Urothelium cell line (cell line): ENCODE results near the gene TIMP3.
"Not testable (repeated sequence)": the region's sequence is repeated elsewhere in the genome, so short reads cannot be mapped to it uniquely, and the experiment has no call there.

ENCODE experiments used
- DNase-seq: peaks from one replicate; pipeline ENCODE4 v3.0.0; 2011; ENCODE audit warnings: low spot score, mixed read lengths
- FAIRE-seq: peaks from 2 replicates; lab custom pipeline; 2011; peaks lifted over from hg19 to GRCh38; lab: Jason Lieb, UNC

TIMP3 gene

GRCh38 chr22:32850591-32851517 is 49.3 kb downstream of the TIMP3 start:
- DNase-seq = no peak
- no peak for FAIRE-seq

GRCh38 chr22:32852395-32853251 is 51.1 kb downstream of the TIMP3 start:
- DNase-seq (no peak), FAIRE-seq (no peak)

GRCh38 chr22:32853662-32854061 is 52.2 kb downstream of the TIMP3 start:
- FAIRE-seq (no peak), DNase-seq (no peak)

DNA sequence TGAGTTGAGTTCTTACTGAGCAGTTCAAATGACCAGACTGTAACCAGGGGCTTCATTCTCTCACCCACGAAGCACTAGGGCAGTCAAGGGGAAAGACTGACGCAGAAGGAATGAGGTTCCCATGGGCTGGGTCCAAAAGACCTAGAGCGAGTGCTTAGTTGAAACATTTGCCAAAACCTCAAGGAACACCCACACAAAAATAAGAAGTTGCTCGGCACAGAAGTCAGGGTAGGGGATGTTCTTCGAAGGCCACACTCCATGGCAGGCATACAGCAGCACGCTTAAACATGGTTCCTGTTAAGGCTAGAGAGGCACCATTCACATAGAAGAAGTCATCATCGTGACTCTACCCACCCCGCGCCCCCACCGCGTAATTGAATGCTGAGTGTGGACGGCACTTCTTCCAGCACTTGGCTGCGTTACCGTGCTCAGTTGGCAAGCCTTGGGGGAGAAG is 52.9 kb downstream of the TIMP3 start:
- no peak for FAIRE-seq
- DNase-seq = no peak

DNA sequence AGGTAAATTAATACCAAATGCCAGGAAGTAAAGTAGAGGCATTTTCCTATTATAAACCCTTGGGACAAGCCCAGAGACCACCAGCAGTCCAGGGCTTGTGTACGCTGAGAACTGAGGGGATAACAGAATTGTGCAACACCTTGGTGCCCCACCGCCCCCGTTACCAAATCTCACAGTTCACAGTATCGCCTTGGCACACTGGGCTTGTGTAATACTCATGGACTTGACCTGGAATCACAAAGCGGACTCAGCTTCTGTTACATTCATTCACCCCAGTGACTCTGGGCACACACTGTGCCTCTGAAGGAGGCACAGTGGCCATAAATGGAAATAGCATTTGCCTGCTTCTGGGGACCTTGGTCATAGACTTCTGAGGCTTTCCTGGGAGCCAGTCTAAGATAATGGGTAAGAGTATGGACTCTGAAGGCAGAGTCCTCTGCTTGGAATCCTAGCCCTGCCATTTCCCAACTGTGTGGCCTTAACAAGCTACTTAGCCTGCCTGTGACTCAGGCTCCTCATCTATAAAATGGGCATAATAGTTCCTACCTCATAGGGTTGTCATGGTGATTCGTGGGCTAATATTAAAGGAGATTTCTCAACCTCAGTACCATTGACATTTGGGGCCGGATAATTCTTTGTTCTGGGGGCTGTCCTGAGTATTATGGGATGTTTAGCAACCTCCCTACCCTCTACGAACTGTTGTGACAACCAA is 53.7 kb downstream of the TIMP3 start:
- FAIRE-seq (no peak), DNase-seq (no peak)

DNA sequence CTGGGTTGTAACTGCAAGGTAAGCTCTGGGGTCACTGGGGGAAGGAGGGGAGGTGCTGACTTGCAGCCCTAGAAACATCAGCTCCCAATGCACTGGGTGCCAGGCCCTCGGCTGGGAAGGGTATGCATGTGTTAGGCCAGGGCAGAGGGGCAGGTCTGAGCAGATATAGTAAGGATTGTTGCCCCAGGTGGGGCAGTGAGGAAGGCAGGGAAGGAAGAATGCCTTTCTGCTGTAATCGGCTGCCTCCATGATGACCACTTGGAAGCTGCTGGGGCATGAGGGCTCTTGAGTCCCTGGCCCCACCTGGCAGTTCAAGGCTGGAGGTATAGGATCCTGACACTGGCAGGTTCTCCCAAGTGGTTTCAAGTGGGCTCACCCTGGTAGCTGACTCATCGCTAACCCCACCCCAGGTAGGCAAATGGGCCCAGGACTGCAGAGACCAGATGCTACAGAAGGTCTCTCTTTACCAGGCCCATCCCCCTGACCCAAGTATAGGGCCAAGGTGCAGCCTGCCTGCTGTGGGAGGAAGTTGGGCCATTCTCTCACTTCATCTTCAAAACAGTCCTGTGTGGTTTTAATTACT is 56.7 kb downstream of the TIMP3 start:
- FAIRE-seq = no peak
- DNase-seq = no peak

- DNase-seq (no peak), FAIRE-seq (no peak)
These were observed 57.5 kb downstream of the TIMP3 start for GRCh38 chr22:32858957-32859356.

DNA sequence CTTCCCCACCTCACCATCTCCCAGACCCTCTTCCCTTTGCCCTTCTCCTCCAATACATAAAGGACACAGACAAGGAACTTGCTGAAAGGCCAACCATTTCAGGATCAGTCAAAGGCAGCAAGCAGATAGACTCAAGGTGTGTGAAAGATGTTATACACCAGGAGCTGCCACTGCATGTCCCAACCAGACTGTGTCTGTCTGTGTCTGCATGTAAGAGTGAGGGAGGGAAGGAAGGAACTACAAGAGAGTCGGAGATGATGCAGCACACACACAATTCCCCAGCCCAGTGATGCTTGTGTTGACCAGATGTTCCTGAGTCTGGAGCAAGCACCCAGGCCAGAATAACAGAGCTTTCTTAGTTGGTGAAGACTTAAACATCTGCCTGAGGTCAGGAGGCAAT is 58.2 kb downstream of the TIMP3 start:
- no peak for DNase-seq
- no peak for FAIRE-seq

DNA sequence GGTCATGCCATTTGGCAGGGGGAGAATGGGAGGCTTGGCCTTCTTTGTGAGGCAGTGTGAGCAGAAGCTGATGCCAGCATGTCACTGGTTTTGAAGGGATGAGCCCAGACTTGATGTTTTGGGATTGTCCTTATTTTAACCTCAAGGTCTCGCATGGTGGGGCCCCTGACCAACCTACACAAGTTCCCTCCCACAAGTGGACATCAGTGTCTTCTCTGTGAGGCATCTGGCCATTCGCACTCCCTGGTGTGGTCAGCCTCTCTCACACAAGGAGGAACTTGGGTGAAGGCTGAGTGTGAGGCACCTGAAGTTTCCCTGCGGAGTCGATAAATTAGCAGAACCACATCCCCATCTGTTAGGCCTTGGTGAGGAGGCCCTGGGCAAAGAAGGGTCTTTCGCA is 59.8 kb downstream of the TIMP3 start:
- FAIRE-seq (no peak), DNase-seq (no peak)

GRCh38 chr22:32862083-32862482 is 60.6 kb downstream of the TIMP3 start:
- DNase-seq = no peak
- FAIRE-seq = no peak

DNA sequence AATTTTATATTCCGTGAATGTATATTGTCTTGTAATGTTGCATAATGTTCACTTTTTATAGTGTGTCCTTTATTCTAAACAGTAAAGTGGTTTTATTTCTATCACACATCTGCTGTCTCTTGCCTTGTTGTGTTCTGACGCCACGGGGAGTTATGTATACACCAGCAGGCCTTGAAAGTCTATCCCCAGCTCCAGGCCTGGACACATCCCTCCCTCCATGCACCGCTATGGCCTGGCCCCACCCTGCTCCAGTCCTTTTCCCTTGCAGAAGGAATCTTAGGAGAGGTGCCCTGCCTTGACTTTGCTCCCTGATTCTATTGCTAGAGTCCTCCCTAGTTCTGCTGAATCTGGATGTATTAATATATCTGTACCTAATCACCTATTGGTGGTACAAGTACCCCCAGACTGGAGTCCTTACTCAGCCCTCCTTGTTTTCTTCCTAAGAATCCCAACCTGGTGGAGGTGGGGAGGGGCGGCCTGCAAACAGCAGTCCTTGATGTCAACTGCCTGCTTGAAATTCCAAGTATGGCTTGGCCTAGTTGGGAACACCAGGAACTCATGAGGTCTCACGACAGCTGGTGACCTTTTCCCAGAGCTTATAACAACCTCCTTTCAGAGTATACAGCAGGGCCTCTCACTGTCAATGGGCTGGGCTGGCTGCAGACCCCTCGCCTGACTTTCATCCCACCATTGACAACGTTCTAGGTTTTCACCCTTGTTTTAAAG is 61.6 kb downstream of the TIMP3 start:
- DNase-seq = no peak
- no peak for FAIRE-seq

GRCh38 chr22:32864041-32864440 is 62.5 kb downstream of the TIMP3 start:
- FAIRE-seq (no peak), DNase-seq (no peak)

- no peak for FAIRE-seq
- DNase-seq = no peak
These were observed 63.1 kb downstream of the TIMP3 start for GRCh38 chr22:32864596-32864995.

DNA sequence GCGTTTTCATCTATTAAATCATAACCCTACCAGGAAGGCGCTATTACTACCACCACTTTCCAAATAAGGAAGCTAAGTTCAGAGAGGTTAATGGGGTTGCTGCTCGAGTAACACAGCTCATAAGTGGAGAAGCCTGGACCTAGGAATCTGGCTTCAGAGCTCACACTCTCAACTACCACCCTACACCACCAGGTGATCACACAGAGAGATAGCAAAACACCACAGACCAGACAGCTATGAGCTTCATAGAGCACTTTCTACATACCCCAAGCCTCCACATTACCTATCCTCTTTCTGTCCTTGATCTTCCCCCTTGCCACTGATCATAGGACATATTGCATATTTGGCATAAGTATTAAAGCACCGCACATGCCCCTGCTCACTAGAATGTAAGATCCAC is 65.4 kb downstream of the TIMP3 start:
- DNase-seq (no peak), FAIRE-seq (no peak)

DNA sequence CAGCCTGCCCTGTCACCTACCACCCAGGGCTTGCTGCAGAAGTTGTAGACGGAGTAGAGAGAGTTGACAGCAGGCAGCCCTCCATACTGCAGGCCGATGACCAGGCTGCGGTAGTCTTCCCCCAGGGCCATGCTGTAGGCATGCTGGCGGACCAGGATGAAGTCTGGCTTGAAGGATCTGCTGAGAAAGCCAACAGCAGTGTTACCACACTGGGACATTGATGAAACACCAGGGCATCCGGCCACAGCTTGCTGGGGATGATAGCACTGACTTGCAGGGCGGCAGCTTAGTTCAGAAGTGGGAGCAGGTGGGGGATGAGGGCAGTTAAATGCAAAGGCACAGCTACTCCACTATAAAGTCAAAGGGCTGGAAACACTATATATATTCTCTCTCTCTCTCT is 67.4 kb downstream of the TIMP3 start:
- FAIRE-seq = peak; percentile 5
- no peak for DNase-seq

DNA sequence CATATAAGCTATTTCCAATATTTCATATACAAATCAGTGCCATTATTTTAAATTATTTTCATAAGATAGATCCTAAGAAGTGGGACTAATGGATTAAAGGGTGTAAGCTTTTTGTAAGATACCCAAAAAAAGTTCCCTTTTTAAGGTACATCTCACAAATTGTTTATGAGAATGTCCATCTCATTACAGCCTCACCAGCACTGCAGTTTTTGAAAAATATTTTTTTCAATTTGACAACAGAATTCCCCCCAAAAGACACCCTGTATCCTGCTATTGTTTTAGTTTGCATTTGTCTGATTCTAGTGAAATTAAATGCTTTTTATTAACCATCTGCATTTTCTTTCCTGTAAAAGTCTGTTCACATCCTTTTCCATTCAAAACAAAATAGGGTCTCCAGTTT is 69.0 kb downstream of the TIMP3 start:
- DNase-seq (no peak), FAIRE-seq (no peak)

- DNase-seq, FAIRE-seq: not testable (repeated sequence)
These were observed 72.1 kb downstream of the TIMP3 start for GRCh38 chr22:32873604-32874003.

DNA sequence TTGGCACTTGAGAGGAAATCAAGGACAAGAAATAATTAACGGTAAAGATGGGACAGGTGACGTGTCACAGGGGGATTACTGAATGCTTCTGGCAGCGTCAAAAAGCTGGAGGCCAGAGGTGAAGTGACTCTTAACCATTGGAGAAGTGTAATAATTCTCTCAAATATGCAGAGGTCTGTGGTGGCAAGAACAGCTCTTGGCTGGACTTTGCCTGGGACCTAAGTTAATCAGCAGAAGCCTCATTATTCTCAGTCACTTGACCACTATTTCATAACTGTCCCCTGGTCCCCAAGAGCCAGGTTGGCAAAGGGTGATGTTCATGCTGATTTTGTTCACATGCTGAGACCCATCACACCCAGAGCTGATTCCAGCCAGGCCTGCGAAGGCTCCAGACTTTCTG is 72.9 kb downstream of the TIMP3 start:
- FAIRE-seq (no peak), DNase-seq (no peak)

DNA sequence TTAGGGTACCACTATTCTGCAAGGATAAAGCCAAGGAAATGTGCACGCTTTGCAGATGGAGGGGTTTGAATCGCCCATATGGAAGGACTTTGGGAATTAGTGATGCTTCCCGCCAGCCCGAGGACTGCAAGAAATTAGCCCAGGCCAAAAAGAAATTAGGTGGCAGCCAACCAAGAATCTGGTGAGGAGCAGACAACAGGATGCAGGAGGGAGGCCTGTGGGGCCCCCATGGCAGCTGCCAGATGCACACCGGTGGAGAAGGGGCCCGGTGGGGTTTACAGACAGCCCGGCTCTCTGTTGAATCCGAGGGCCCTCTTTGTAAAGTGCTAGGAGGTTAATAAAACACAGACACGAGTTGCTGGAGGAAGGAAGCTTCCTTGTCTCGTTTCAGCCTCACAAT is 73.5 kb downstream of the TIMP3 start:
- FAIRE-seq = no peak

DNA sequence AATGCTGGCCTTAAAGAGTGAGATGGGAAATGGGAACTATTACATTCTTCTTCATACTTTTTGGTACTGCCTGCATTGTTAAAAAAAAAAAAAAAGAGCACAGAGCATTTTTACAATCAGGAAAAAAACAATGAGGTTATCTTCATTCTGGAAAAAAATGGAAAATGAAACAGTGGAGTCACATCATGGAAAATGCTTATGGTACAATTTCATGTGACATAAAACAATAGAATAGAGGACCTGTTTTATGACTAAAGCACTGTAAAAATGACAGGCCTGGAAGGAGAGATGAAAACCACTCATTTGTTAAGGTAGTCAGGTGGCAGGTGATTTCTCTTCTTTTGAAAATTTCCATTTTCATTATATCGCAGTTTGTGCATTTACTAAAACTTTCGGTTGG is 75.0 kb downstream of the TIMP3 start:
- FAIRE-seq = no peak
- no peak for DNase-seq

More for the DNA sequence above, 73.5 kb downstream of the TIMP3 start:
- DNase-seq = no peak
